8988T (cell line): ENCODE data around the gene DEPDC1.
"Not testable (repeated sequence)": the region's sequence is repeated elsewhere in the genome, so short reads cannot be mapped to it uniquely, and the experiment has no call there.

Experiments used
- DNase-seq: peaks from one replicate; pipeline ENCODE4 v3.0.0; 2011

Gene DEPDC1, protein sequence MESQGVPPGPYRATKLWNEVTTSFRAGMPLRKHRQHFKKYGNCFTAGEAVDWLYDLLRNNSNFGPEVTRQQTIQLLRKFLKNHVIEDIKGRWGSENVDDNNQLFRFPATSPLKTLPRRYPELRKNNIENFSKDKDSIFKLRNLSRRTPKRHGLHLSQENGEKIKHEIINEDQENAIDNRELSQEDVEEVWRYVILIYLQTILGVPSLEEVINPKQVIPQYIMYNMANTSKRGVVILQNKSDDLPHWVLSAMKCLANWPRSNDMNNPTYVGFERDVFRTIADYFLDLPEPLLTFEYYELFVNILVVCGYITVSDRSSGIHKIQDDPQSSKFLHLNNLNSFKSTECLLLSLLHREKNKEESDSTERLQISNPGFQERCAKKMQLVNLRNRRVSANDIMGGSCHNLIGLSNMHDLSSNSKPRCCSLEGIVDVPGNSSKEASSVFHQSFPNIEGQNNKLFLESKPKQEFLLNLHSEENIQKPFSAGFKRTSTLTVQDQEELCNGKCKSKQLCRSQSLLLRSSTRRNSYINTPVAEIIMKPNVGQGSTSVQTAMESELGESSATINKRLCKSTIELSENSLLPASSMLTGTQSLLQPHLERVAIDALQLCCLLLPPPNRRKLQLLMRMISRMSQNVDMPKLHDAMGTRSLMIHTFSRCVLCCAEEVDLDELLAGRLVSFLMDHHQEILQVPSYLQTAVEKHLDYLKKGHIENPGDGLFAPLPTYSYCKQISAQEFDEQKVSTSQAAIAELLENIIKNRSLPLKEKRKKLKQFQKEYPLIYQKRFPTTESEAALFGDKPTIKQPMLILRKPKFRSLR

DNA sequence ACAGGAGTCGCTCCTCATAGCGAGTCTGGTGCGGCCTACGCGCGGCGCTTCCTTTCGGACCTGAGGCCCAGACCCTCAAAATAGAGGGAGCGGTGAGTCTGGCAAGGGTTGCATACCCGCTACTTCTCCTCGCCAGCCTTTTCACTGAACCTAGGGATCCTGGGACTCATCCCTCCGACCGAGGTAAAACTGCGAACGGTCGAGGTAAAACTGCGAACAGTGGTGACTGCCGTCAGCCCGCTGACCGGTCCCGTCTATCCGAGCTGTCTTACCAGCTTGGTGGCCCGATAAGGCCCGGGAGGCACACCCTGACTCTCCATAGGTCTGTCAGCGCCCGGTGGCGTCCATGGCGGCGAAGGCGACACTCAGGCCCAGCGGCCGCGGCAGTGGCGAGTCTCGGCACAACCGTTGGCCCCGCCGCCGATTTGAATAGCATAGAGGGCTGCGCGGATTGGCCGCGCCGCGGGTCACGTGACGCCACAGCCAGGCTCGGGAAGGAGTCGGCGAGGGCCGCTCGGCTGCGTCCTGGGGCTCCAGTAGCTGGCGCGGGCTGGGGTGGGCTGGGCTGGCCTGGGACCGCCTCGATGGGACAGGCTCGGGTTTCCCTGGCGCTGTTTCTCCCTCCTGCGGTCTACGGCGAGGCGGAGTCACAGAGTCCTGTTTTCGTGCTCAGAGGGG is at the start of gene DEPDC1:
TSS of gene DEPDC1 (minus strand) at position 403 of the 678 bp plus-strand sequence. CDS start at position 320, 83 bp downstream.
- DNase-seq = peak; percentile 61

DNA sequence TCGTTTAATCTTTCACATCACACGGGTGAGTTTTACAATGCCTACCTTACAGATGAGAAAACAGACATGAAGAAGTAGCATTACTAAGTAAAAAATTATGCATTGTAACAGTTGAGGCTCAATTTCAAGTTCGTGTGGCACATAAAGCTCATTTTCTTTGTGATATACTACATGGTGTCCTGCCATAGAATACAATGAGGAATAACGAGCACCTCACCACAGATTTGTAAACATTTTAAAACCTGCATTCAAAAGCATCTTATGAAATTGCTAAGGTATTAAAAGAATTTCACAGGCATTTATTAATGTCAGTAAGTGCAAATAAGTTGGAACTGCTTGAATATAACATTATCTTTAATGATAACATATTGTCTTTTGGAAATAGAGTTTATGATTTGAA is 47.8 kb upstream of the DEPDC1 start:
- no peak for DNase-seq

DNA sequence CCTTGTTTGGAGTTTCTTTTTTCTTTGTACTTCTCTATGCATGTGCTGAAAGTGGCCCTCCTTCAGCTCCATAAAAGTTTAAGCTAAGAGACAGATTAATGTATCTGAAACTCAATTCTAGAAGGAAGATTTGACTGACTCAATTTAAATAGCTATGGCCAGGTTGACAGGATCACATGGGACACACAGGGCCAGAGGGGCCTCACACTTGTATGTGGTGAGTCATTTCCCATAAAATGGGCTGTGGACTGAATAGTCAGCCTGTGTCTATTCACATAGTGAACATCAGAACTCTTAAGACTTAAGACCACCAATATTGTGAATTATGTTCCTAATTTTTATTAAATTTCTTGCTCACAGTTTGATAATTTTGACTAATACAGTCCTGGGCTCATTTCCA is 45.7 kb upstream of the DEPDC1 start:
- DNase-seq = no peak

DNA sequence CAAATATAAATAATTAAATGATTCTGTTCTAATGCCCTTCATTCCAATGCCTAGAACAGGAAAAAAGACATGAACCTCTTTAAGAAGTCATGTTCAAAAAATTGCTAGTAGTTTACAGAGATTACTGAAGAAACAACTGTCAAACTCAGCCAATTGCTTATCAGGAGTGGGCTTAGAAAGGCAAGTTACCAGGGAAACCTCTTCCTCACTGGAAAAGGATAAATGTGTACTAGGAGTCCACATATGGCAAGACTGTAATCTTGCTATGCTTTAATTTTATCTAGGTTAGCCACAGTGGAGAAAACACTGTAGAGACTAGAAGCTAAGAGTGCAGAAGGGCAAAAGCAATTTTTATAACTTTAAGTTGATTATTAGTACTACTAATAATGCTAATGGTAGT is 42.1 kb upstream of the DEPDC1 start:
- DNase-seq = no peak

DNA sequence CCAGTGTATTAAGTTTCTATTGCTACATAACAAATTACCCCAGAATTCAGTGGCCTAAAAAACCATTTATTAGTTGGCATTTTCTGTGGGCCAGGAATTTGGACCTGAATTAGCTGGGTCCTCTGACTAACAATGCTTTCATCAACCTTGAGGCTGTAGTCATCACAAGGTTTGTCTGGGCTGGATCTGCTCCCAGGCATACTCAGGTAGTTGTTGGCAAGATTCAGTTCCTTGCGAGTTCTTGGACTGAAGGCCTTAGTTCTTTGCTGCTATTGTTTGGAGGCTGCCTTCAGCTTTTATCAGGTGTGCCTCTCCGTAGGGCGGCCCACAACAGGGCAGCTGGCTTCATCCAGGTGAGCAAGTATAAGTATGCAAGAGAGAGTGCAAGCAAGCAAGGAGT is 31.4 kb upstream of the DEPDC1 start:
- DNase-seq = no peak

DNA sequence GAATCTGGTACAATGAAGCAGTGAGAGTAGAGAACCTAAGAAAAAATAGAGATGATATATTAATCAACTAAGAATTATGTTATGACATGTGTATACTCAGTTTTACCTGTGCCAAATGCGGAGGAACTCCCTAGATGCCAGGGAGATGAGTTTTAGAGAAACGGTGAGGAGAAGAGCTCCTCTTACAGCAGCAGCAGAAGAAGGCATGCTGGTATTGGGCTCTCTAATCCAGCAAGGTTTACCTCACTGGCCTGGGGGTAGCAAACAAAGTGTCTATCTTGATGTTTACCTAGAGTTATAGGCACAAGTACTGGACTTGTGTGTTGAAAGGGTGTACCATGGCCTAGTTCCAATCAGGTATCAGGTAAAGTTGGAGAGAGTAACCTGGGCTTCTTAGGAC is 28.9 kb upstream of the DEPDC1 start:
- no peak for DNase-seq

DNA sequence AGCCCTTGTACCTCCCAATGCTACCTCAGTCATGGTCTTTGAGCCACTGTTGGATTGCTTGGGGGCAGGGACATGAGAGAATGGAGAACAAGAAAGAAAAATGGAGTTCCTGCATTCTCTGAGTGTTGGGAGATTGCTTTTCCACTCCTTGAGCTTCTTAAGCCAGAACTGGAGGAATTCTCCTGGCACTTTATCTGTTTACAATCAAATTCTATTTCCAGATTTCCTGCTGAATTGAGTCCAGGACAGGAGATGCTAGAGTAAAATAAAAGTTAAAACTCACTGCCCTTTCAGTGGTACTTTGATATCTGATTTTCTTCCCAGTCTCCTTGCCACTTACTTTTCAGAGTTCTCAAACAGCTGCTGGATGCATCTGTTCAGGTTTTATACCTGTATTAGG is 24.4 kb upstream of the DEPDC1 start:
- DNase-seq = no peak

DNA sequence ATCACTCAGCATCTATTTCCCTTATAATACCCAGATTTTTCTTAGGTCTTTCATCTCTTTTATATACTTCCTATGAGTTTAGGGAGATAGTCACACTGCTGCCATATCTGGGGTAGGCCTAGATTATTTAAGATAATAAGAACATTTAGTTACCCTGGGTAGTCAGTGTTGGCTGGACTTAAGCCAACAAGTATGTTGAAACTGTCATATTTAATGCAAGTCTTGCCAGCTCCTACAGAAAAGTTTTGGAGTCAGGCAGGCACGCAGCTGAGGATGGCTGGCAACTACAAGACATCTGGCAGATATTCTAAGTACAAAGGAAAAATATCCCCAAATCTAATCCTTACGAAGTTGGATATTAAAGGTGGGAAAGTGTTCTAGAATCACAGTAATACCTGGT is 19.2 kb upstream of the DEPDC1 start:
- DNase-seq = no peak

DNA sequence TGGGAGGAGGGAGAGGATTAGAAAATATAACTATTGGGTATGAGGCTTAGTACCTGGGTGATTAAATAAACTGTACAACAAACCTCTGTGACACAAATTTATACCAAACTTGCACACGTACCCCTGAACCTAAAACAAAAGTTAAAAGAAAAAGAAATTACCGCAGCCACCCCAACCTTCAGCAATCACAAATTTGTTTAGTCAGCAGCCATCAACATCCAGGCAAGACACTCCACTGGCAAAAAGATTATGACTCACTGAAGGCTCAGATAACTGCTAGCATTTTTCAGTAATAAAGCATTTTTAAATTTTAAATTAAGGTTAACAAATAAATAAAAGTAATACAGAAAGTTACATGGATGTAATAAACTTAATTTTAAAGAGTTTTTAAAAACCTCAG is 14.4 kb upstream of the DEPDC1 start:
- no peak for DNase-seq

DNA sequence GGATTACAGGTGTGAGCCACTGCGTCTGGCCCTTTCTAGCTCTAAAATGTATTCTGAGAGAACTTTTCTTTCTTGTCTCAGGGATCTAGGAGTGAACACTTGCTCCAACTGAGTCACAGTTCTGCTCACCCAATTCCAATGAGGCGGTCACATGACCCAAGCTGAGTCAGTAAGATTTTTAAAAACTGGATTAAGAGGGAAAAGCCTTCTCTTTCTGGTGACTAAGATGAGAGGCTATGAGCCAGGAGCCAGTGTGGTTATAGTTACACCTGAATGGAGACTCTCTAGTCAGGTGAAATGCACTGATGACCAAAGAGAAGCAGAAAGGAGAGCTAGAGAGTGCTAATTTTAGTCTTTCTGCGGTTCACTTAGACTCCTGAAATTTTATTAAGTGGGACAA is 9.5 kb upstream of the DEPDC1 start:
- DNase-seq = no peak

DNA sequence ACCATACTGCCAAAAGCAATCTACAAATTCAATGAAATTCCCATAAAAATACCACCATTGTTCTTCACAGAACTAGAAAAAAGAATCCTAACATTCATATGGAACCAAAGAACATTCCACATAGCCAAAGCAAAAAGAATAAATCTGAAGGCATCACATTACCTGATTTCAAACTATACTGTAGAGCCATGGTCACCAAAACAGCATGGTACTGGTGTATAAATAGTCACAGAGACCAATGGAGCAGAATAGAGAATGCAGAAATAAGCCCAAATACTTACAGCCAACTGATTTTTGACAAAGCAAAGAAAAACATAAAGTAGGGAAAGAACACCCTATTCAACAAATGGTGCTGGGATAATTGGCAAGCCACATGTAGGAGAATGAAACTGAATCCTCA is 6.2 kb upstream of the DEPDC1 start:
- DNase-seq = no peak

DNA sequence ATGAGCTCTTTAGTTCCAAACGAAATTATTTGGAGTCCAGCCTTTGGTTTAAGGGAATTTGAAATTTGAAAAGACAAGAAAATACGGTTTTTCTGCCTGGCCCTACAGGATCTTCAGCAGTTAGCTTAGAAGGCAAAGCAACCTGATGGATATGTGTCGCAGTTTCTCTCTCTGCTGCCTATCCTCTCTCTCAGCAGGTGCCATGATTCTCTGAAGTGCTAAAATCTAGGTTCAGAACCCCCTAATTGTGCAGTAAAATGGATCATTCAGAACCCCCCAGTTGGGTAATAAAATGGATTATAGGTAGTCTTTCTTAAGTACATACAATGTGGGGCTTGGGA is 446 bp upstream of the DEPDC1 start:
- DNase-seq = no peak

DNA sequence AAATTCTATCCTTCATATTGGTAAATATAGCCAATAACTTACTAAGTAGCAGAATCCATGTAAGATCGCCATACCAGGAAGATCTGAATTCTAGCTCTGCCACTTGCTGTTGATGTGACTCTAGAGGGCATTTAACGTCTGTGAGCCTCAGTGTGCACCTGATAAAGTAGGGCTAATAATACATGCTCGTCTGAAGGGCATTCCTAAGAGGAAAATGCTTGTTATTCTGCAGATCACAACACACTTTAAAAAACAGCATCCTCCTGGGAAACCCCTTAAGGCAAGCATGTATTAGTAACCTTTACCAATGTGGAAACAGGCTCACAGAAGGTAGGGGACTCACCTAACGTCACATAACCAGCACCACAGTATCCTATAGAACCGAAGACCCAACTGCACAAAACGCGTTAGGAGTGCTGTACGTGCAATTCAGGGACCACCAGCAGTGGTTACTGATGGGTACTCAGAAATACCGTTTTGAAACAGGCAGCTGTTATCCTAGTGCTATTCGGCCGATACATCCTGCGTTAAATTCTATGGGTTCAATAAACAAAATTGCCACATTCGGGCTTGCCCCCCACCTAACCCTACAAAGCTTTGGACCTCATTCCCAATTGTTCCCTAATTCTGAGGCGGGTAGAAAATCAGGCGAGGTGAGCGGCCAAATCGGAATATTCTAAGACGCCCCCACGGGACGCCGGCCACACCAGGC is 758 bp downstream of the DEPDC1 start:
- no peak for DNase-seq

DNA sequence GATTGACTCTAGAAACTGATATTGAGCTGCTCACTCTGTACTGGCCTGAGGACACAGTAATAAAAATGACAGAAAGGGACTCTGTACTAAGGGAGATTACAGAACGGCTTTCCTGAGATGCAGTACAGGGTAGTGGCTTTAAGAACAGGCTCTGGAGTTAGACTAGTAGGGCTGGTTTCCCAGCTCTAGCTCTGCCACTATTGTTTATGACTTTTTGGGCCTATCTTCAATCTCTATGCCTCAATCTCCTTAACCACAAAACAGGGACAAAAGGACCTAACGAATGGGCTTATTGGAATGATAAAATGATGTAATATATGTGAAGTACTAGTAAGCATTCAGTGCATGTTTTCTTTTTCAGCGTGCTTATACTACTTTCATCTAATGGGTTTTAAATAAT is 1.4 kb downstream of the DEPDC1 start:
- no peak for DNase-seq

DNA sequence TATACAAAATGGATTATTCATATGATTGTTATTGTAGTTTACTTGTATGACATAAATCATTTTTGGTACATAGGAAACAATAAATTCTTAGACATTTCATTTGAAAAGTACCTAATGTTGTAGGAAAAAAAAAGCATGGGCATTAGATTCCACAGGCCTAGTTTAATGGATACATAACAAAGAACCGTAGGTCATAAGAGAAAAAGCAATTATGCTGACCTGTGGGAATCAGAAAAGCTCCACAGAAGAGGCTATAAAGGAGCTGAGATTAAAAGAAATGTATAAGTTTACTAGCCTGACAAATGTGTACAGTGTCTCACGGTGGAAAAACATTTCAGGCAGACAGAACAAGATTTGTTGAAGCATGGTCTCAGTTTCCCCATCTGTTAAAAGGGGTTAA is 3.7 kb downstream of the DEPDC1 start:
- DNase-seq = no peak

DNA sequence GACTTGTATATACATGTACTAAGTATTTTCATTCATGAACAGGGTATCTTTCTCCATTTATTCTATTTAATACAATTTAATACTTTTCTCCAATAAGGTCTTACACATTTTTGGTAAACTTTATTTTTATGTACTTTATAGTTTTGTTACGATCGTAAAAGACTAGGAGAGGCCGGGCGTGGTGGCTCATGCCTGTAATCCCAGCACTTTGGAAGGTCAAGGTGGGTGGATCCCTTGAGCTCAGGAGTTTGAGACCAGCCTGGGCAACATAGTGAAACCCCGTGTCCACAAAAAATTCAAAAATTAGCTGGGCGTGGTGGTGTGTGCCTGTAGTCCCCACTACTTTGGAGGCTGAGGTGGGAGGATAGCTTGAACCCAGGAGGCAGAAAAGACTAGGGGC is 4.6 kb downstream of the DEPDC1 start:
- not testable (repeated sequence) for DNase-seq

DNA sequence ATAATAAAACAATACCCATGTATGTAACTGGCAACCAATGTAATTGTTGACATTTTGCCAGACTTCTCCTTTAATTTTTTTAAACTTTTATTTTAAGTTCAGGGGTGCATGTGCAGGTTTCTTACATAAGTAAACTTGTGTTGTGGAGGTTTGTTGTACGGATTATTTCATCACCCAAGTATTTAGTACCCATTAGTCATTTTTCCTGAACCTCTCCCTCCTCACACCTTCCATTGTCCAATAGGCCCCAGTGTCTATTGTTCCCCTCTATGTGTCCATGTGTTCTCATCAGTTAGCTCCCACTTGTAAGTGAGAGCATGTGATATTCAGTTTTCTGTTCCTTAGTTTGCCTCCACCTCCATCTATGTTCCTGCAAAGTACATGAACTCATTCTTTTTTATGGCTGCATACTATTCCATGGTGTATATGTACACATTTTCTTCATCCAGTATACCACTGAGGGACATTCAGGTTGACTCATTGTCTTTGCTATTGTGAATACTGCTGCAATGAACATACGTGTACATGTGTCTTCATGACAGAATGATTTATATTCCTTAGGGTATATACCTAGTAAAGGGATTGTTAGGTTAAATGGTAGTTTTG is 6.7 kb downstream of the DEPDC1 start:
- DNase-seq = no peak

DNA sequence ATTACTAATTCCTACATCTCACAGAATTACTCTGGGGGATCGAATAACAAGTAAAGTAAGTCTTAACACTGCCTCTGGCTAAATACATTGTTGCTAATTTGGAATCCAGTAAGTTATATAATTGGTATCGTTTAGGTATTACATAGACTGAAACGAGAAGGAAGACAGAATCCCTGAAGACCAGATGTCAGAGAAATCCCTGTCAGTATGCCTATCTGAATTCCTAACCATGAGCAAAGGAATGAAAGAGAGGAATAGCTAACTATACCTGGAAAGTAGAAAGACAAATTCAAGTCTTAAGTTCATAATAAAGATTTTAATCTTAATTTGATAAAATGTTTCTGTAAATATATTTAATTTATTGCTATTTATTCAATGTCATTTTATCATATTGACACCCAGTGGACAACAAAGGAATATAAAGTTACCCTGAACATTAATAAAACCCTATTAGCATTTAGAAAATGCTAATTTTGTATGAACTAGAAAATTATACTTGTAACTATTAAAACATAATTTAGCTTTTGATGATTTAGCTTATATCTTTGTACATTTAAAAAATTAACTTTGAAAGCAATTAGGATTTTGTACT is 11.4 kb downstream of the DEPDC1 start:
- no peak for DNase-seq

DNA sequence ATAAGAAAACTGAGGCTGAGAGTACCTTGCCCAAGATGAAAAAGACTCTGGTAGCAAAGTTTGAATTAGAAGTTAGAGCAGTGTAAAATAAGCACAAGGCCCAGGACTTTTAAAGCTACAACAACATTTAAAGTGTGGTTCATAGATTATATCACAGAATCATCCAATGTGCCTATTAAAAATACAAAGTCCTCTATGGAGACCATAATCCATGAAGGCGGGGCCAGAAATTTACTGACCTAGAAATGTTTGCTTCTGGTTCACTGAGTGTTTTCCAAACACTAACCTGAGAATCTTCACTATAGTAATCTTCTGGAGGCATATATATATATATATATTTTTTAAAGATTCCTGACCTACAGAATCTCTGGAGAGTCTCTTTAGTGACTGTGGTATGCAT is 12.3 kb downstream of the DEPDC1 start:
- DNase-seq = no peak

DNA sequence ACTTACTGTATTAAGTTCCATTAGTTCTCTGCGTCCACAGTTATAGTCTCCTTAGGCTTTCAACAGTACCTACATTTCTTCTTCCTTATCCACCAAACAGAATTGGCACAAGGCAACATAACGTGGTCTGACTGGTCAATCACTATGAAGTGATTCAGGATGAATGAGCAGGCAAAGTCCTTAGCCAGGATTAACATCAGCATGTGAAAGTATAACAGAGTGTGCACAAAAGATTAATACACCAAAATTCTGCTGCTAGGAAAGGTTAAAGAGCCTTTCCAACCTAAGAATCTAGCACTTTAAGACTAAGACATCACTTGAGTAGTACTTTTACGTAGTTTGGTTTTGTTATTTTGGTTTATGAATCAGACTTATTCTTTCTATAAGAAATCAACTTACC is 15.8 kb downstream of the DEPDC1 start:
- no peak for DNase-seq

DNA sequence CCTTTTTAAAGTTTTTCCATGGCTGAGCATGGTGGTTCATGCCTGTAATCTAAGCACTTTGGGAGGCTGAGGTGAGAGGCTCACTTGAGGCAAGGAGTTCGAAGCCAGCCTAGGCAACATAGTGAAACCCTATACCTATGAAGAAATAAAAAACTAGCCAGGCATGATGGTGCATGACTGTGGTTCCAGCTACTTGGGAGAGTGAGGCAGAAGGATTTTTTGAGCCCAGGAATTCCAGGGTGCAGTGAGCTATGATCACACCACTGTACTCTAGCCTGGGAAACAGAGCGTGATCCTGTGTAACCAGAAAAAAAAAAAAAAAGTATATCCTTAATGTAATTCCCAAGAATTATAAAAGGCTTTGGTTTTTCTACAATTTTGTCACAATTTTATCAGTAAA is 17.4 kb downstream of the DEPDC1 start:
- no peak for DNase-seq

DNA sequence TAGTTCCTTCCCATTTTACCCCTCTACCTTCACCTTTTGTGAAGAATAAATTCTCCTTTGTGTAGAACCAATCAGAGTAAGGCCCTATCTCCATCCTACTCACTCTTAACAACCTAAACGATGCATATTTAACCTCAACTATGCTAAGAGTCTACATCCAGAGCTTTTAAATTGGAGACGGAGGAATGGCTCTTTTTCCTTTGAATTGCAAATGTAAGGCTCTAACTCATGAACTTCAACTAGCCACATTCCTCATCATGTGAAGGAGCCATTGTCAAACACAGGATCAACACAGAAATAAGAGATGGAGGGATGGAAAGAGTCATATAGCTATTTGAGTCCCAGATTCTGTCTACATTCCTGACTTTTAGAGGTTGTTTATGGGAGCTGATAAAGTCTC is 18.2 kb downstream of the DEPDC1 start:
- no peak for DNase-seq
